Vagina (tissue), 2 donors: ENCODE data around the gene RAD1.

Source experiments
- POLR2A ChIP-seq, 2 donors: fragments of 450-650 bp; IDR thresholded peaks; one replicate each; pipeline ENCODE4 v1.6.1; 2017; ENCODE audit warnings: antibody characterized with exemption in 2 of 2, mild to moderate bottlenecking in 2 of 2, moderate library complexity in 2 of 2
- TF ChIP-seq, protein P1 (sequence below), 3 experiments: fragments of 450-650 bp in 2 of 3; fragments of 200-600 bp in 1 of 3; sonication (generic) in 1 of 3; IDR thresholded peaks; one replicate each; pipeline ENCODE4 v1.5.1; 2017 to 2019; ENCODE audit warnings: antibody characterized with exemption in 3 of 3, mild to moderate bottlenecking in 2 of 3, moderate library complexity in 2 of 3

DNA sequence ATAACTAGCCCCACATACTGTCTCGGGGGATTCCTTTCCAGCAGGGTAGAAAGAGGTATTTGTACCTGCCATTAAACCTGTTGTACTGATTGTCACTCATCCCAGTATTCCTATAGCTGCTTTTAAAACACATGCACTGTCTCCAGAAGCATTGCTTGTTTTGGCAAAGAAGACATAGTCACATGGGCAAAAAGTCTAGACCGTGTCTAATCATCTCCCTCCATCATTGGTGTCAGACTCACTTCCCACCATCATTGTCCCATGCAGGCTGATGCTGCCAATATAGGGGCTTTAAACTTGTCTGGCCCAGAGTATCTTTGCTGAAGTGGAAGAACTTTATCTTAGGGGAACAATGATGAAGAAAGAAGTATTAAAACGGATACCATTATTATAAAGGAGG lies 26.6 kb upstream of the RAD1 start:
- TF ChIP-seq POLR2A (IDR thresholded peaks at IDR 0.05): no peak
- TF ChIP-seq, protein P1, sequence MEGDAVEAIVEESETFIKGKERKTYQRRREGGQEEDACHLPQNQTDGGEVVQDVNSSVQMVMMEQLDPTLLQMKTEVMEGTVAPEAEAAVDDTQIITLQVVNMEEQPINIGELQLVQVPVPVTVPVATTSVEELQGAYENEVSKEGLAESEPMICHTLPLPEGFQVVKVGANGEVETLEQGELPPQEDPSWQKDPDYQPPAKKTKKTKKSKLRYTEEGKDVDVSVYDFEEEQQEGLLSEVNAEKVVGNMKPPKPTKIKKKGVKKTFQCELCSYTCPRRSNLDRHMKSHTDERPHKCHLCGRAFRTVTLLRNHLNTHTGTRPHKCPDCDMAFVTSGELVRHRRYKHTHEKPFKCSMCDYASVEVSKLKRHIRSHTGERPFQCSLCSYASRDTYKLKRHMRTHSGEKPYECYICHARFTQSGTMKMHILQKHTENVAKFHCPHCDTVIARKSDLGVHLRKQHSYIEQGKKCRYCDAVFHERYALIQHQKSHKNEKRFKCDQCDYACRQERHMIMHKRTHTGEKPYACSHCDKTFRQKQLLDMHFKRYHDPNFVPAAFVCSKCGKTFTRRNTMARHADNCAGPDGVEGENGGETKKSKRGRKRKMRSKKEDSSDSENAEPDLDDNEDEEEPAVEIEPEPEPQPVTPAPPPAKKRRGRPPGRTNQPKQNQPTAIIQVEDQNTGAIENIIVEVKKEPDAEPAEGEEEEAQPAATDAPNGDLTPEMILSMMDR (IDR thresholded peaks at IDR 0.05): no peak
